RPMI7951 (cell line): ENCODE data around the gene DTNB. TPM values are rescaled to one million over a fixed set of nuclear protein-coding genes. Genes with fewer than 3 reads are reported as not detected.
"Not testable (repeated sequence)": the region's sequence is repeated elsewhere in the genome, so short reads cannot be mapped to it uniquely, and the experiment has no call there.

Experiments used
- DNase-seq: peaks from one replicate; pipeline ENCODE4 v3.0.0-alpha.2; 2012; ENCODE audit warnings: low read depth
- total RNA-seq: library from RNA; depleted of rRNA; stranded (reverse); fragments of >200 nt; shearing (Covaris generic); gene quantifications from 2 replicates; pipeline ENCODE4 v1.2.3, GENCODE V29; 2014

The DTNB gene
- total RNA-seq, 1 experiment from 2014 or later = 8.4 TPM

DNA sequence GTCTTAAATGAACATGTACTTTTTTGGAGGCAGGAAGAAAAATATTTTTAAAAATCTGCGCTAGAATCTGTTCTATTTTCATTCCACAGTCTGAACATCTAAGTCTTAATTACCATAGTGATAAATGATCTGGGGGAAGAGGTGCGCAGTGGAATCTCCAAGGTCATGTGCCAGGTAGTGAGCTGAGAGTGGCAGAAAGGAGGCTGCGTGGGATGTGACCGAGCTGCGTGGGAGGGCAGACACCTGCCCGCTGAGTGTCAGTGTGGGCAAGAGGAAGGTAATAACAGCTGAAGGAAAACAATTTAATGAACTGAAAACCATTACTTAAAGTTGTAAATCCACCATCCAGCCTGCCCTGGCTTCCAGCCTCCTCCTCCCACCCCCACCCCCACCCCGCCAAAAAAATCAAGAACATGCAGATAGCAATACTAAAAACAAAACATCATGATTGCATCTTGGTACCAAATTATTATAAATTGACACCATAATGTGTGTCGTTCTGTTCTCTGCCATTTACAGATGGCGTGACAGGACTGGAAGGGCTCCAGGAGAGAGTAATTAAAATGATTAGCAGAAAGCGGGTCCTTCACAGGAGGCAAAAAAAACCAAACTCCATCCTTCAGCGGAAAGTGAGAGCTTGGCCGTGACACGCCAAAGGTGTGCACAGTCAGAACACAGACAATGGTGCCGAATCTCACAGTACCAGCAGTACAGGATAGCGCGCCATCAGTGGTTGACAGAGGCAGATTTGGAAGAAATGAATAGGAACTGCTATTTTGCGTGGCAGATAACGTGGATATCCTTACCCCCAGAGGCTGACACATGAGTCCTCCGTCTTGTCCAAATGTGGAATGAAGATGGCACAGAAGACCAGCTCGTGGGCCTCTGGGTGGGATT, 11.4 kb upstream of the DTNB start:
- no peak for DNase-seq

DNA sequence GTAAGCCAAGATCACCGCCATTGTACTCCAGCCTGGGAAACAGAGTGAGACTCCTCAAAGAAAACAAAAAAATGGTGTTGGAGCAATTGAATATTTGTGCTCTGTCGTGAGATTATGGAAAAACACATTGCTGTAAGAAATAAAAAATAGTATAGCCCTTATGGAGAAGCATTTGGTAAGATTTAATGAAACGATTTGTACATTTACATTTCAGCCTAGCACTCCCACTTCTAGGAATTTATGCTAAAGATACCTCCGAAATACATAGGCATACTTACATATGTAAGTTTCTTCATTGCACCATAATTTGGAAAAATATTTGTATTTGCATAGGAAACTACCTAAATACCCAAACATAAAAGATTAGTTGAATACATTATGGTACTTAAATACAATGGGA, 8.7 kb upstream of the DTNB start:
- DNase-seq = no peak

DNA sequence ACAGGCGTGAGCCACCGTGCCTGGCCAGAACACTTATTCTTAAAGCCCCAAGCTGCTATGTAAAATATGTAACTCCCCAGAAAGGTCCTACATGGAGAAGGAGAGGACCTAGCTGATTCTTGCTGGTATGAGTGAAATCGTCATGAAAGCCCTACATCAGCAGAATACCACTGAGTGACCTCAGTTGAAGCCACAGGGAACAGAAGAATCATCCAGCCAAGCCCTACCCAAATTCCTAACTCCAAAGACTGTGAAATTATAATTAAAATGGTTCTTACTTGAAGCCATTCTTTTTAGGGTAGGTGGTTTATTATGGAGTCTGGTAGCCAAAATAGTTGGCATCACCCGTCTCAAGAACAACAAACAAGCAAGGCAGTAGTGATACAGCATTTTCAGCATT, 4.5 kb upstream of the DTNB start:
- DNase-seq = no peak

DNA sequence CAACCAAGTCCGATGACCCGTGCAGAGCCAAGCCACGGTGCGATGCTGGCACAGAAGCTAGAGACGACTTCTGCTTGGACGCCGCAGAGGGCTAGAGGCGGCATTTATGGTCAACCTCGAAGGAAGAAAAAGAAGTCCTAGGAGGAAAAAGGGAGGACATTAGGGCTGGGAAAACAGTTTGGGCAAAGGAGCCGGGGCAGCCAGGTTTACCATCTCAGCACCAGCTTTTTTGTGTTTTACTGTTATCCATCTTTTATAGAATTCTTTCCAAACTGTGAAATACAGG, 643 bp upstream of the DTNB start:
- DNase-seq = no peak

DNA sequence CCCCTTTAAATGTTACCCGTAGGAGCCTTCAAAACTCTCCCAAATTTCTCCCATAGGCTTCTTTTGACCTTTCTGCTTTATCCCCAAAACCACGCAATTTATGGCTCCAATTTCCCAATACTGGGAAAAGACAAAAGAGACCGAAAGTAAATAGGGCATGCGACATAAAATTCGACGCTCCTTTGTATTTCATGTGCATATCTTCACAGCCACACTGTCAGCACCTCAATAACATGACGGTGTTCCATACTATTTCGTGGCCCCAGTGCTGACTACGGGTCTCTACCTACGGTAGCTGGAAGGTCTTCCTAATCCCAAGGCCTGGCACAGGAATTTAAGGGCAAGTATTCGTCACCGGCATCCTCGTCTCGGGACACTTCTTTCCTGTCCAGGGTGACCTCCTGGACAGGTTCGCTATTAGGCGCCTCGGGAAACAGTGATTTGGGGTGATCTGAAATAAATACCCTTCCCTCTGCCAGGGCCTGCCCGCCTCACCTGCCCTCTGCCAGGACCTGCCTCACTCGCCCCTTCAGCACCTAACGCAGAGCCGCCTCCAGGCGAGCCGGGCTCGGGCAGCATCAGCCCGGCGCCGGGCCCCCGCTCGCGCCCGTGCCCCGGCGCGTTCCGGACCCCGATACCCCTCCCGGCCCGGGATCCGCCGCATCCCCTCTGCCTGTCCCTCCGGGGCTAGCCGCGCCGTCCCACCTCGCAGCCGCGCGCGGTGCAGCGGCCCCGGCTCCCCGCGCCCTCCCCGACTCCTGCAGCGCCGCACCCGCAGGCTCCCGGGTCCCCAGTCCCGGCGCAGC, 680 bp downstream of the DTNB start:
- peak; percentile 50 for DNase-seq

DNA sequence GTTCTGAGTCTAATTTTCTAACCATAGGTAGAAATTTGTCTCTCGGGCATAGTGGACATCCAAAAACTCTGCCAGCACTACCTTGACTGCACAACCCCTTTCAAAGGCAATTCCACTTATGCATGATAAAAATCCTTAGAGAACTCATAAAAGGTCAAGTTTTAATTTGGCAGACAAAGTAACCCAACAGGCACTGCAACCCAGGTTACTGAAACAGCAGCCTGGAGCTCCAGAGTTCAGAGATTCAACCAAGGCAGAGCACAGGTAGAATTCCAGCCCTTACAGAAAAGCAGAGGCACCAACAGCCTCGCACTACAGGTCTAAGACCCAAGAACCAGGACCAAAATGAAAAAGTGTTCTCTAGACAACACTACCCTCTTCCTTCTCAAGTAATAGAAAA, 1.8 kb downstream of the DTNB start:
- no peak for DNase-seq

DNA sequence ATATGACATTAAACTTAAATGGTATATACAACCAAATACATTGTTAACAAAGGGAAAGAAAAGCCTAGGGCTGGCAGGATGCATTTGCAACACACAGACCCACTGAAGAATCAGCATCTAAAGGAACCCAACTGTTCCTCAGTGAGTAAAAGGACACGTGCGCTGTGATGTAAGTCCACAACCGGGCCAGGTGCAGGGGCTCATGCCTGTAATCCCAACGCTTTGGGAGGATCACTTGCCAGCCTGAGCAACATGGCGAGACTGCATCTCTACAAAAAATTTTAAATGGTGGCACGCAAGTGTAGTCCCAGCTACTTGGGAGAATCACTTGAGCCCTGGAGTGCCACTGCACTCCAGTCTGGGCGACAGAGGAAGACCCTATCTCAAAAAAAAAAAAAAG, 3.9 kb downstream of the DTNB start:
- DNase-seq = no peak

DNA sequence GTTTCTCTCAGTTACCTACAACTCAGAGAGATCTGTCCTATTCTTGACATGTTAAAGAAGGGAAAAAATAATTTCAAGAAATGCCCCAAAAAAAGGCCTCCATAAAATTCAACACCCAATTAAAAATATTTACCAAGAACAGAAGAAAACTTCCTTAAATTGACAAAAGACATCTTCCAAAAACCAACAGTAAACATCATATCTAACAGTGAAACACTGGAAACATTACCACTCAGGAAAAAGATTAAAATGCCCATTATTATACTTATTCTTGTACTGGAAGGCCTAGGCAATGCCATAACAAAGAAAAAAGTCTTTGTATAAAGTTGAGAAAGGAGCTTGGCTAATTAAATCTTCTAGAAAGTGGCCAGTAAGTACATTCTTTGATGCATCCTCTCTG, 7.2 kb downstream of the DTNB start:
- DNase-seq = no peak

DNA sequence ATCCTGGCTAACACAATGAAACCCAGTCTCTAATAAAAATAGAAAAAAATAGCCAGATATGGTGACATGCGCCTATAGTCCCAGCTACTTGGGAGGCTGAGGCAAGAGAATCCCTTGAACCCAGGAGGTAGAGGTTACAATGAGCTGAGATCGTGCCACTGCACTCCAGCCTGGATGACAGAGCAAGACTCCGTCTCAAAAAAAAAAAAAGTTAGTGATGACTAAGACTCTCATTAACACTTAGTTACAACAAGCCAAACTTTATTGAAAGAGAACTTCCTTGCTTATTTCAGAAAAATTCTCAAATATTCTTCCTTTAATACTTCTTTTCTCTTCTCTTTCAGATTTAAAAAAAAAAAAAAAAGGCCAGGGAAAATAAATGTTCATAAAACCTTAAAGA, 7.9 kb downstream of the DTNB start:
- not testable (repeated sequence) for DNase-seq

DNA sequence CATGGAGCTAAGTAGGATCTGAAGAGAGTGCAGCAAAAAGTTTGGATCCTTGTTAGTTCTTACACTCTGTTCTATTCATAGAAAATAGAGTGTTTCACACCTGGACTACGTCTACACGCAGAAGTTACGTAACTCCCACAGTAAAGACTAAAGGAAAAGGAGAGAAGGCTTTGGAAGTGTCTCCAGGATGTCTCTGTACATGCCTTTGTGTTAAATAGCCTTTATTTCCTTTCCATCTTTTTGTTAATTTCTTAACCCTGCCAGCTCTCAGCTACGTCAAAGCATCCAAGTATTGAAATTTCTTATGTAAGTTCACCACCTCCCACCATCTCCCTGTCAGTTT, 8.4 kb downstream of the DTNB start:
- DNase-seq = no peak

DNA sequence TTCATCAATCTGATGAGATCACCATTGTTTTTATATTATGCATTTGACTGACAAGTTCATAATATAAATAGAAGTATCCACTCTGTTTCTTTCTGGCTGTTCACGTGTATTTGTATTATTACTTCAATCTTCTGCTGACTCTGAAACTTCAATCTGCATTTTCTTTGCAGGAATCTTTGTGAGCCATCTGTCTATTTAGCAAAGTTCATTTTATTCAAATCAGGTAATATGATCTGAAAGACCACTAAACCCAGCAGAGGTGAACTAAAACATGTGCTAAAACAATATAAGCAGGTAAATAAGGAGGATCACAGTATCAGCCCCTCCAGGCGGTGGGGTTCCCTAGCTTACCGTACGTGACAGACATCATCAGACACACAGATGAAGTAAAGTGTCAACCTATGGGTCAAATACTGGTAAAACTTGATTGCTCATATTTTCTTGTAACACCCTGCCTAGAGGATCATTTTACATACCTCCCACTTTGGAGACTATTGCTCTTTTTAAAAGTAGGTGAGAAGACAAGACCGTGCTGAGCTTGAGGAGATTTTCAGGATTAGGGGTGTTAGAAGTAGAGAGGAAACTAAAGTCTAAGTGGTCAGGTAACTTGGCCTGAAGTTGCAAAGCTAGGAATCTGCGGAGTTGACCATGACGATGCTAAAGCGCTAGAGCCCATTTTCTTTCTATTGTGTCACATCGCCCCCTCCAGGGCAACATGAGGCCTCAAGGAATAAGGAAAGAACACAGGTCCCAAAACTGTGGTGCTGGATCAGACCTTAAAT, 9.0 kb downstream of the DTNB start:
- peak; percentile 53 for DNase-seq

DNA sequence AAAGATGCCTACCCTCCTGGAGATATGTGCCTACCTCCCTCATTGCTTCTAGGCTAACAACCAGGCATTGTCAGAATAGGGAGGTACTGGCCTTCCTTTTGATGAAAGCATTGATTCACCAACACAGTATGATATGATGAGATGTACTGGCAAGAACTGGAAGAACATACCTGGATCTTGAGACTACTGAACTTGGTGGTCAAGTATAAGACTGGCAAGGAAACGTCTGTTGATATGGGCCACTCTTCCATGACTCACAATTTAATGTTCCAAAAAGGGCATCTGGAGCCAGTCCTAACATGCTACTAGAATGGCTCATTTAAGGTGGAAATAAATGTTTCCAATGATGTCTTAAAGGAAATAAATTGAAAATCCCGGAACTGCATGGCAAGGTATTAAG, 18.1 kb downstream of the DTNB start:
- DNase-seq = no peak

DNA sequence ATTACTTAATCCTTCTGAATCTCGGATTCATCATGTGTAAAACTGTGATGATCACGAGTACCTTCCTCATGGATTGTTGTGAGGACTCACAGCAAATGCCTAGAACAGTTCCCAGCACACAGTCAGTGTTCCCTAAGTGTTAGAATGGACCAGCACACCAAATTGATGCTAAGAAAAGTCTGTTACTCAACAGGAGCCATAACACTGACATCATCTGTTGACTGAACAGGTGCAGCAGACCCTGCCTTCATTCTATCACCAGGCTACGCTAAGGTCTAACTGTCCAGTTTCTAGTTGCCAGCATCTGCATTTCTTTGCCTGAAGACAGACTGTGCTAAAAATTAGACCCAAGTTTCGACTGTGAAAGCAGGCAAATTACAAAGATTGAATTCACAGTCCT, 18.6 kb downstream of the DTNB start:
- no peak for DNase-seq

DNA sequence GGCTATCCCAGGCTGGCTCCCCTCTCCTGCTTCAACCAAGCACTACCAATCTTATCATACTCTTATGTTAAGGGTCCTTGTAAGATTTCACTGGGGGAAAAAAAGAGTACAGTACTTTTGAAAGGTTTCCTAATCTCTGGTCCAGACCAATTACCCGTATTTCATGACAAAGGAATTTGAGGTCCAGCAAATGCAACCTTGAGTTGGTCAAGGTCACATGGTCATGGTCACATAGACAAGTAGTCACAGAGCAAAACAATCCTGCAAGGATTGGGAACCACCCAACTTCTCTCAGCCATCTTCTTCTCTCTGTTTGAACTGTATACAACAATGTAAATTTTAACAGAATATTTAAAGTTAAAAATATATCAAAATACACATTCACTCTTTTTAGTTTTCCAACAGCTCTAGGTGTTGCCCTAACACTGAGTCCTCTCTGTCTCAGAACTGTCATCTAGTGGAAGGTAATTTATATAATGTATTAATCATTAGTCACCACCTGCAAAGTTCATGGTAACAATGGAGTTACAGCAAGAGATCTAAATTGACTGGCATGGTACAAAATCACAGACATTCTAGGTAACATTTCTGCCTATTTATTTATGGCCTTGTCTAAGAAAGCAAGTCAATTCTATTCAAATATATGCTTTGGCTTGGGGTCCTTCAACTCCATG, 21.5 kb downstream of the DTNB start:
- DNase-seq = no peak

DNA sequence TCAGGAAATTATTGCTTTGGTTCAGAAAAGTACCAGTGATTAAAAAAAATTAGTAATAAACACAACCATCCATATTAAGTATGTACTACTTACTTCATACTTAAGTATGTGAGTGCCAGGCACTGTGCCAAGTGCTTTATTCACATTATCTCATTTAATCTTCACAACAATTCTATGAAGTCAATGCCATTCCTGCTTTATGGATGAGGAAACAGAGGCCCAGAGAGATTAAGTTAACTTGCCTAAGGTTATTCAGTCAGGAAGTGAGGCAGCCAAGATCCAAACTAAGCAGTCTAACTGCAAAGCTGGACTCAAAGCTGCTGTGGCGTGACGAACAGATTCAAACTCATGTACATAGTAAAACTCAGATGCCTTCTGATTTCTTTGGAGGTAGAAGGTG, 22.3 kb downstream of the DTNB start:
- DNase-seq = no peak

DNA sequence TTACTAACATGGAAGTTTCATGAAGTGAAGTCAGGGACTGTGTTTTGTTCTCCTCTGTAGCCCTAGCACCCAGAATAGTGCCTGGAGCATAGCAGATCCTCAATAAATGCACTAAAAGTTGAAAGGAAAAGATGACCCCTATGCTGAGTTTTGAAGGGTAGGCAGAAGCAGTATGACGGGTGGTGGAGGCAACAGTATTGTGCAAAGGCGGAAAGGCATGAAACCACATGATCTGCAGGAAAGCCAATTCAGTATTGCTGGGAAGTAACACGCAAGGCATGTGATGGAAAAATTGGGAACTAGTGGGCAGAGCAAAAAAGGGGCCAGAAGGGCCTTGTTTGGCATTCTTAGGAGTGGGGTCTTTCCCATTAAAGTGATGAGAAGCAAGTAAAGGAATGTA, 23.1 kb downstream of the DTNB start:
- DNase-seq = no peak

DNA sequence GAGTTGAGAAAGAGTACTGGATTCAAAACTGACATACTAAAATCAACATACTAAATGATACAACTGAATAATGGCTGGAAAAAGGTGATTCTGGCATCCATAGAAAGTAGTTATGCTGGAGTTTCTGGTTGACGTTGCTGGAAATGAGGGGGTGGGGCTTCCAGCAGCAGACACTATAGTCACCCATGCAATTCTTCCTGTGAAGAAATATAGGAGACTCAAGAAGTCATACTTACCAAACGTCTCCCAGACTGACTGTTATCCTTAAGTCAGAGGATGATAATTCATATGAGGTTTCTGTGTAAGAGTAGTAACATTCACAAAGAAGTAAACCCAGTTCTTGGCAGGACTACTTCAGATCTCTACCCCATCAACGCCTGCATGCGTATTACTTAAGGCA, 23.6 kb downstream of the DTNB start:
- DNase-seq = no peak

DNA sequence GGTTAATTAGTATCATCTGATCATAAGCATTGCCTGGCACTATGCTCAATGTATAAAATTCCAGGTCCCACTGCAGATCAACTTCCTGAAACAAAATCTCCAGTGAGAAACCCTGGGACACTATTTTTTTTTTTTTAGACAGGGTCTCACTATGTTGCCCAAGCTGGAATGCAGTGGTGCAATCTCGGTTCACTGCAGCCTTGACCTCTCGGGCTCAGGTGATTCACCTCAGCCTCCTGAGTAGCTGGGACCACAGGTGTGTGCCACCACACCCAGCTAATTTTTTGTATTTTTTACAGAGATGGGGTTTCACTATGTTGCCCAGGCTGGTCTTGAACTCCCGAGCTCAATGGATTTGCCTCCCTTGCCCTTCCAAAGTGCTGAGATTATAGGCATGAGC, 31.1 kb downstream of the DTNB start:
- no peak for DNase-seq

DNA sequence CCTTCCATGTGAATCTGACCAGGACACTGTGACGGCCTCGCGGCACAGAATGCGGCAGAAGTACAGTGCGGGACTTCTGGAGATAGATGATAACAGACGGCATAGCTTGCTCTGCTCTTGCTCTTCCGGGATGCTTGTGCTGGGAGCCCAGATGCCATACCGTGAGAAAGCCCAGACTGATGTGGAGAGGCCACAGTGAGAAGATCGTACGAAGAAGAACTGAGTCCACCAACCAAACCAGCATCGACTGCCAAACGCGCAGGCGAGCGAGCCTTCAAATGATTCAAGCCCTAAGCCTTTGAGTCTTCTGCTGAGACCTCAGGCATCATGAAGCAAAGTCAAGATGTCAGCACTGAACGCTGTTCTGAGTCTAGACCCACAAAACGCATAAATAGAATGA, 33.7 kb downstream of the DTNB start:
- no peak for DNase-seq

DNA sequence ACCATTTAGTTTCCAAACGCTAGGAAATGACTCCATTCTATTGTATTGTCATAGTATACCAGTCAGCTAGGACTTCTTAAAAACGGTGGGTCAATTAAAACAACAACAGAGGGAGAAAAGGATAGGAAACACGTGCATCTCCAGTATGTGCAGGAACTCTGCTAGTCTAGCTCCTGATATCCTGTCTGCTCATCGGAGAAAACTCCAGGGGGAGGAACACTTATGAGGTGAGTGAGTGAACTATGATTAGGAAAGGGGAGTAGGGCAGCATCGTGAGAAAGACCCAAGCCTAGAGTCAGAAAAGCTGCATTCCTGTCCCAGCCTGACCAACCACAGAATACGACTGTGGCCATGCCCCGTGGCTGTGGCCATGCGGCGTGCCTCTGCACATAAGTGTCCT, 34.2 kb downstream of the DTNB start:
- DNase-seq = no peak

DNA sequence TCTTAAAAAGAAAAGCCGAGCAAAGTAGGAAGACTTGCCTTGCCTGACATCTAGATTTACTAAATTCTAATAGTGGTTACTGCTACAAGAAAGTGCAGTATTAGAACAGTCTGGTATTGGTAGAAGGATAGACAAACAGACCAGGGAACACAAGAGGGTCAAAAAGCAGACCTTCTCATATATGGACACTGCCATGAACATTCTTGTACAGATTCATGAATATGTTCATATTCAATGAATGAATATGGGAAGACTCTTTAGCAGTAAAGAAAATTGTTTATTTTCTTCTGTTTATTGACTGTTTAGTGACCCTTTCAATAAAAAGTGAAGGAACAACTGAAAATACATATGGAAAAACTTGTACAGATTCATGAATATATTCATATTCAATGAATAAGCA, 37.6 kb downstream of the DTNB start:
- DNase-seq = no peak

DNA sequence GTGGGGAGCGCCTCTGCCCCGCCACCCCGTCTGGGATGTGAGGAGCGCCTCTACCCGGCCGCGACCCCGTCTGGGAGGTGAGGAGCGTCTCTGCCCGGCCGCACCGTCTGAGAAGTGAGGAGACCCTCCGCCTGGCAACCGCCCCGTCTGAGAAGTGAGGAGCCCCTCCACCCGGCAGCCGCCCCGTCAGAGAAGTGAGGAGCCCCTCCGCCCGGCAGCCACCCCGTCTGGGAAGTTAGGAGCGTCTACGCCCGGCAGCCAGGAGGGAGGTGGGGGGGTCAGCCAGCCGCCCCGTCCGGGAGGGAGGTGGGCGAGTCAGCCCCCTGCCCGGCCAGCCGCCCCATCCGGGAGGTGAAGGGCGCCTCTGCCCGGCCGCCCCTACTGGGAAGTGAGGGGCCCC, 39.6 kb downstream of the DTNB start:
- DNase-seq = not testable (repeated sequence)
